GM18526 (cell line): ENCODE measurements around the gene BIRC7.

Source experiments
- POLR2A ChIP-seq: IDR thresholded peaks from 3 replicates; pipeline ENCODE4 v1.6.1; 2011; ENCODE audit not compliant: insufficient read length; ENCODE audit errors: extremely low read depth

BIRC7 gene

GRCh38 chr20:63285636-63286615 lies 50.2 kb downstream of the BIRC7 start:
- no peak for TF ChIP-seq POLR2A

DNA sequence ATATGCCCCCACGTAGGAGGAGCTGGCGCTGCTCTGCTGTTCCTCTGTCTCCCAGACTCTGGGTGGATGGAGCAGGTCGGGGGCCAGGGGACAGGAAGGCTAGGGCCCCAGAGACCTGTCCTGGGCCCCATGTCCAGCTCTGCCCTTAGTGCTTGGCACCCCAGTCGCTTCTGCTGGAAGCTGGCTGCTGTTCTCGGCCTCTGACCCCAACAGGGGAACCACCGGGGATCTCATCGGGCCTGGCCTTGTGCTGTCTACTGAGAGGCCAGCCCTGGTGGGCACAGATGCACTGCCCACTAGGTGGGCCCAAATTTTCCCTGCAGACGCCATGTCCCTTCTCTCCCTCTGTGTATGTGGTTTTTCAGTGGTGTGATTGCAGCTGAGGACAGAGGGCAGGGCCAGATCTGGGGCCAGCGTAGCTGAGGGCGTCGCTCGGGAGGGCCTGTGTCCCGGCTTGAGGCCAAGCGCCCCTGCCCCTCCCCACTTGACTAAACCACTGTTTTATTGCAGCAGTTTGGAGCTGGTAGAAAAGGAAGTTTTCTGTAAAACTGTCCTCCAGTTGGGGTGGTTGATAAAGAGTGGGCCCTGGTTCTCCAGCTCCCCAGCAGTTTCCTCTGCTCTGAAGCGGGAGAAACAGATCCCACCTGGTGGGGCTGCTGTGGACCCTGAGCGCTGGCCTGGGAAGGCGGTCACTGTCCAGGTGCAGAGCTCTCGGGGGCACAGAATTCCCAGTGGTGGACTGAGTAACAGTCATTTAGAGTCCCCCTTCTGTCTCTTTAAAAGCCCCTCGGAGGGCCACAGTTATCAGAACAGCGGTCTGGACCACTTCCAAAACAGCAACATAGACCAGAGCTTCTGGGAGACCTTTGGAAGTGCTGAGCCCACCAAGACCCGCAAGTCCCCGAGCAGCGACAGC lies 51.3 kb downstream of the BIRC7 start:
- no peak for TF ChIP-seq POLR2A

DNA sequence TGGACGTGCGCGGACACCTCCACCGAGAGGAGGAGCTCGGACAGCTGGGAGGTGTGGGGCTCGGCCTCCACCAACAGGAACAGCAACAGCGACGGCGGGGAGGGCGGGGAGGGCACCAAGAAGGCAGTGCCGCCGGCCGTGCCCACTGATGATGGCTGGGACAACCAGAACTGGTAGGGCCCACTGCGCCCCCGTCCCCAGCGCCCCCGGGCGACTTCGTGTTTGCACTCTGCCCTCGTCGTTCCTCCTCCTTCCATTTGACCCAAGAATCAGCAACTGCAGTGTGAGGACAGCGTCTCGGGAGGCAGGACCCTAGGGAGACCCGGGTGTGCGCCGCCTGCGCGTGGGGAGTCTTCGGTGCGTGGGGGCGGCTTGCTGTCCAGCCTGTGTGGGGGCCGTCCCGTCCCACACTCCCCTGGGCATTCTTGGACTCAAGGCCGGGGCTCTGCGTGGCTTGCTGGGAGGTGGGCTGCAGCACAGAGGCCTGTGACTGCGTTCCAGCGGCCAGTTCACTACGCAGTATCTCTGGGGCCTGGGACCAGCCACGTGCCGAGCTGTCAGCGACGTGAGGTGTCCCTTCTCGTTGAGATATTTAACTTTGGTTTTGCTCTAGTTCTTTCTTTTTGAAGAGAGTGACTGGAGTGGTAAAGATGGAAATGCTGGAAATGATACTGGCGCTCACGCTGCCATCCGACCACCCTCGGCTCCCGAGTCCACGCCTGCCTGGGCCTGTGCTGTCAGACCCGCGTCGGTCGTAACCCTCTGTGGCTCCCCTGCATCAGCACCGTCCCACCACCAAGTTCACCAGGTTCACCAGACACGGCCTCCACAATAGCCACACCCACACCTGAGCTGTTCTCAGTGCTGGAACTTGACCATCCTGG lies 52.2 kb downstream of the BIRC7 start:
- TF ChIP-seq POLR2A: no peak

DNA sequence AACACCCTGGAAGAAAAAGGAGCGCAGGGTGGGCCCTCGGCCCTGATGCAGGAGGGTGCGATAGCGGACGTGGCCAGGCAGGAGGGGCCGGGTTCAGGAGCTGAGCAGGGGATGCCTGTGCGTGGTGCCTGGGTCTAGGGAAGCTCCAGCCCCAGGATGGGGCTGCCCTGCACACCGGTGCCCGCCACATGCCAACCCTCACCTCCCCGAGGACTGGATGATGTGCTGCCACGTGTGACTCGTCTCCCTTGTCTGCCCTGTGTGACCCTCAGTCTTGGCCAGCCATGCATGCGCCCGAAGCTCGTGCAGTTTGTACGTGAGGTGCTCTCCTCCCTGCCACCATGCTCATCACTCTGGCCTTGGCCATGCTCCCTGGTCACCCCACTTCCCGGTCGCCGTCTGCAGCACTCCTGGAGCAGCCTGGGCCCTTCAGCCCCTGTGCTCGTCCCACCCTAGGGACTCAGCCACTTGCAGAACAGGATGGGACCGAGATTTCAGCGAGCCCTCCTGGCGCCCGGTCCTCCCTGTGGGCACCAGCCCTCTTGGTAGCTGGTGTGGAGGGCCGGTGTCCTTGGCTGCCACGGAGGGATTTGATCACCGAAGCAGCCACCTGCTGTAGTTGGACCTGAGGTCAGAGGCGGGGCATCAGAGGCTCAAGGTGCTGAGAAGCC lies 53.0 kb downstream of the BIRC7 start:
- TF ChIP-seq POLR2A: no peak

GRCh38 chr20:63289311-63290135 lies 53.8 kb downstream of the BIRC7 start:
- TF ChIP-seq POLR2A: peak; percentile 12
